H1 (cell line): ENCODE results near the gene FITM1.

Source experiments
- POLR2A ChIP-seq, 2 experiments: IDR thresholded peaks; 1 replicate in 1 of 2; 2 replicates in 1 of 2; pipeline ENCODE4 v1.6.1; 2011; ENCODE audit warnings: low read depth in 2 of 2, low read length in 2 of 2, mild to moderate bottlenecking in 2 of 2; ENCODE audit errors: control extremely low read depth in 1 of 2
- SRF ChIP-seq: IDR thresholded peaks from 2 replicates; pipeline ENCODE4 v1.6.1; 2011; ENCODE audit warnings: mild to moderate bottlenecking, low read depth, low read length, moderate library complexity

GRCh38 chr14:24129410-24129998 is 955 bp upstream of the FITM1 start:
- no peak for TF ChIP-seq POLR2A (IDR thresholded peaks at IDR 0.05; ENCODE audit: control extremely low read depth in 1 of 2, low read depth in 2 of 2, low read length in 2 of 2)
- TF ChIP-seq SRF: no peak
